Measurements from ENCODE around the gene FUCA2. TPM values are rescaled to one million over a fixed set of nuclear protein-coding genes. Genes with fewer than 3 reads are reported as not detected.

The FUCA2 gene
- total RNA-seq, 2 donors from 2014 or later, result 58.6 to 59.3 TPM

DNA sequence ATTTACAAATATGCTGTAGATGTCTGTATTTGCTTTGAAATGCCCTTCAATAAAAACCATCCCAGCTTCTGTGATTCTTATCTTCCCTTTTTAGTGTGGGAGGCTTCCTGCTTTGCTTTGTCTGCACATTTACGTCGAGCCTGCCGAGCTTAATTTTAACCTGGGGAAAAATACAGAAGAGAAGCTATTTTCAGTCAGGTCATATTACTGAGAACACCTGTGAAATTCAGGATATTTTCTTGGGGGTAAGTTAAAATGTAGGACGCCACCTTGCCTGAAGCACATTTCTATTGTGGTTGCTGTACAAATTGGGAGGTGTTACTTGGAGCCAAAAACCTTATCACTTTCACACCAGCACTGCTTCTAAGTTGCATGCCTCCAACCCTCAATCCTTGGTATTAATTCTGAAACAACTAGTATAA lies 43.6 kb upstream of the FUCA2 start:
- Histone ChIP-seq H3K36me3 (ENCODE audit: control insufficient read depth, insufficient read depth, low read length) (no peaks in the 10 kb centered on the region), H3K27me3 (ENCODE audit: control insufficient read depth, insufficient read depth, low read length, poor library complexity, severe bottlenecking) (no peaks in the 10 kb centered on the region), H3K9ac (ENCODE audit: extremely low read depth, low read length, poor library complexity, severe bottlenecking) (peak overlapping the region; percentile 4), H3K4me1 (ENCODE audit: control insufficient read depth, insufficient read depth, low read length) (peaks cover 24% of the 10 kb centered on the region), H3K4me3 (ENCODE audit: low read length) (peak overlapping the region; percentile 3), H3K9me3 (ENCODE audit: control insufficient read depth, low read length) (no peaks in the 10 kb centered on the region), H3K27ac (ENCODE audit: low read depth, low read length) (no peak overlapping the region)
- DNase-seq, result no peak
- TF ChIP-seq, protein P1, sequence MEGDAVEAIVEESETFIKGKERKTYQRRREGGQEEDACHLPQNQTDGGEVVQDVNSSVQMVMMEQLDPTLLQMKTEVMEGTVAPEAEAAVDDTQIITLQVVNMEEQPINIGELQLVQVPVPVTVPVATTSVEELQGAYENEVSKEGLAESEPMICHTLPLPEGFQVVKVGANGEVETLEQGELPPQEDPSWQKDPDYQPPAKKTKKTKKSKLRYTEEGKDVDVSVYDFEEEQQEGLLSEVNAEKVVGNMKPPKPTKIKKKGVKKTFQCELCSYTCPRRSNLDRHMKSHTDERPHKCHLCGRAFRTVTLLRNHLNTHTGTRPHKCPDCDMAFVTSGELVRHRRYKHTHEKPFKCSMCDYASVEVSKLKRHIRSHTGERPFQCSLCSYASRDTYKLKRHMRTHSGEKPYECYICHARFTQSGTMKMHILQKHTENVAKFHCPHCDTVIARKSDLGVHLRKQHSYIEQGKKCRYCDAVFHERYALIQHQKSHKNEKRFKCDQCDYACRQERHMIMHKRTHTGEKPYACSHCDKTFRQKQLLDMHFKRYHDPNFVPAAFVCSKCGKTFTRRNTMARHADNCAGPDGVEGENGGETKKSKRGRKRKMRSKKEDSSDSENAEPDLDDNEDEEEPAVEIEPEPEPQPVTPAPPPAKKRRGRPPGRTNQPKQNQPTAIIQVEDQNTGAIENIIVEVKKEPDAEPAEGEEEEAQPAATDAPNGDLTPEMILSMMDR (conservative IDR thresholded peaks at IDR 0.05), result no peak
- WGBS, 2 experiments (ENCODE audit: insufficient coverage in 1 of 2, insufficient read length in 1 of 2), result 64 to 100% methylated on average over 1 to 4 of the region's 4 CpGs
- Mint-ChIP-seq H3K36me3 (ENCODE audit: low read depth) (peaks cover 3% of the 10 kb centered on the region), H3K9me3 (no peaks in the 10 kb centered on the region), H3K27ac (peak overlapping the region; percentile 80), H3K4me3 (peak overlapping the region; percentile 15), H3K27me3 (ENCODE audit: insufficient read depth) (peaks cover 2% of the 10 kb centered on the region), H3K4me1 (peaks cover 55% of the 10 kb centered on the region)

DNA sequence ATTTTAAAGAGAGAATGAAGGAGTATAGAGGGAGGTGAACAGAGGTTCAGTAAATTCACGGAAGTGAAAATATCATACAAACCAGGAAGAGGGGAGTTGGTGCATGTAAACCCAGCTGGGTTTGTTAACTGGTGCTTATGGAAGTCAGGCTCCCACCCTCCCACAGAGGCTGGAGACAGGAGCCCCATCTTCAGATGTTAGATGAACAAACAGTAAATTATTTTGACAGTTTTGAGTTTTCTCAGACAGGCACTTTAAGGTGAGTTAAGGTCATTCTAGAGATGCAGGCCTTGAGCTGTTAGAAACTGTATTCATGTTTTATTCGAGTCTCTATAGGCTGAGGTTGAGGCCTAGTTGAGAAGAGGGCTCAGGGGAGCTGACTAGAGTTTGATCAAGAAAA lies 41.8 kb upstream of the FUCA2 start:
- peaks cover 28% of the 10 kb centered on the region for H3K4me1 ChIP-seq (ENCODE audit: control insufficient read depth, insufficient read depth, low read length)
- H3K36me3 Mint-ChIP-seq (ENCODE audit: low read depth), result peaks cover 2% of the 10 kb centered on the region
- H3K27ac ChIP-seq (ENCODE audit: low read depth, low read length), result no peak overlapping the region
- no peak overlapping the region for H3K9ac ChIP-seq (ENCODE audit: extremely low read depth, low read length, poor library complexity, severe bottlenecking)
- no peaks in the 10 kb centered on the region for H3K27me3 ChIP-seq (ENCODE audit: control insufficient read depth, insufficient read depth, low read length, poor library complexity, severe bottlenecking)
- H3K4me1 Mint-ChIP-seq, result peaks cover 66% of the 10 kb centered on the region
- DNase-seq, result no peak
- no peak overlapping the region for H3K4me3 Mint-ChIP-seq
- peaks cover 2% of the 10 kb centered on the region for H3K27me3 Mint-ChIP-seq (ENCODE audit: insufficient read depth)
- H3K9me3 ChIP-seq (ENCODE audit: control insufficient read depth, low read length), result no peaks in the 10 kb centered on the region
- 92 to 100% methylated on average over 2 of the region's 2 CpGs for WGBS, 2 experiments (ENCODE audit: insufficient coverage in 1 of 2, insufficient read length in 1 of 2)
- TF ChIP-seq, protein P1 (conservative IDR thresholded peaks at IDR 0.05), result no peak
- H3K9me3 Mint-ChIP-seq, result no peaks in the 10 kb centered on the region
- H3K4me3 ChIP-seq (ENCODE audit: low read length), result no peak overlapping the region
- H3K36me3 ChIP-seq (ENCODE audit: control insufficient read depth, insufficient read depth, low read length), result no peaks in the 10 kb centered on the region
- H3K27ac Mint-ChIP-seq, result no peak overlapping the region

DNA sequence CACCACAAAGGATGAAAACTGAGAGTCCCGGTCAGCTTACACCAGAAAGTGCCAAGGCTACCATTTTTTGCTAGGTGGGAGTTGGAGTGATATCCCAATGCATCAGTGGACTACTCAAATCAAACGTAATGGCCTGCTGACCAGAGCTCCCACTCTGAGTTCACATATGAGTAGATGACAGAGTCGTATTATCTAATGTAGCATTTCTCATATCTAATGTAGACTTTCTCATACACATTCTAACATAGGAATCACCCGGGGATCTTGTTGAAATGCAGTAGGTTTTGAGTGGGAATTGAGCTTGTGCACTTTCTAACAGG lies 38.4 kb upstream of the FUCA2 start:
- no peak overlapping the region for H3K27ac ChIP-seq (ENCODE audit: low read depth, low read length)
- TF ChIP-seq, protein P1 (conservative IDR thresholded peaks at IDR 0.05), result no peak
- Mint-ChIP-seq H3K4me3 (no peak overlapping the region), H3K9me3 (no peaks in the 10 kb centered on the region), H3K27me3 (ENCODE audit: insufficient read depth) (no peaks in the 10 kb centered on the region), H3K27ac (no peak overlapping the region), H3K36me3 (ENCODE audit: low read depth) (no peaks in the 10 kb centered on the region), H3K4me1 (peaks cover 61% of the 10 kb centered on the region)
- no peak for DNase-seq
- peaks cover 17% of the 10 kb centered on the region for H3K4me1 ChIP-seq (ENCODE audit: control insufficient read depth, insufficient read depth, low read length)
- no peaks in the 10 kb centered on the region for H3K36me3 ChIP-seq (ENCODE audit: control insufficient read depth, insufficient read depth, low read length)
- H3K4me3 ChIP-seq (ENCODE audit: low read length), result no peak overlapping the region
- H3K27me3 ChIP-seq (ENCODE audit: control insufficient read depth, insufficient read depth, low read length, poor library complexity, severe bottlenecking), result no peaks in the 10 kb centered on the region
- no peaks in the 10 kb centered on the region for H3K9me3 ChIP-seq (ENCODE audit: control insufficient read depth, low read length)
- WGBS, 2 experiments (ENCODE audit: insufficient coverage in 1 of 2, insufficient read length in 1 of 2), result 92 to 100% methylated on average over 1 to 4 of the region's 4 CpGs
- H3K9ac ChIP-seq (ENCODE audit: extremely low read depth, low read length, poor library complexity, severe bottlenecking), result no peak overlapping the region

All from endodermal cell (in vitro differentiated cells).